OCI-LY7 (cell line): ENCODE results near the gene RBL1.

Experiments used
- CTCF ChIP-seq: fragments of 200-600 bp; sonication (generic); conservative IDR thresholded peaks from 2 replicates; pipeline ENCODE4 v1.5.1; 2014; ENCODE audit warnings: mild to moderate bottlenecking, antibody characterized with exemption, low read length, moderate library complexity, mixed read lengths
- EZH2phosphoT487 ChIP-seq: fragments of 200-600 bp; sonication (generic); IDR thresholded peaks from 2 replicates; pipeline ENCODE4 v1.6.1; 2018; ENCODE audit warnings: low read depth, borderline replicate concordance, mild to moderate bottlenecking, mixed run types, antibody characterized with exemption, low read length, moderate library complexity, mixed read lengths

GRCh38 chr20:37032077-37032476 lies 63.7 kb downstream of the RBL1 start:
- TF ChIP-seq CTCF (no peak), EZH2phosphoT487 (no peak)
